Omental fat pad (tissue), 4 donors: Measurements from ENCODE around the gene NDUFS4. TPM values are rescaled to one million over a fixed set of nuclear protein-coding genes. Genes with fewer than 3 reads are reported as not detected.

Source experiments
- ATAC-seq: fragments of 150-250 bp; one replicate; pipeline ENCODE4 v1.9.1; 2016; ENCODE audit warnings: mild to moderate bottlenecking, moderate library complexity; ENCODE audit not compliant: low FRiP score
- DNase-seq: peaks from one replicate; pipeline ENCODE4 v3.0.0-alpha.2; 2019; ENCODE audit warnings: low spot score
- CTCF ChIP-seq, 3 donors: fragments of 450-650 bp; IDR thresholded peaks; one replicate each; pipeline ENCODE4 v1.5.1; 2016 to 2017; ENCODE audit warnings: antibody characterized with exemption in 3 of 3, mild to moderate bottlenecking in 3 of 3, moderate library complexity in 2 of 3
- total RNA-seq, 4 donors: library from RNA; depleted of rRNA; stranded (reverse); fragments of >200 nt; gene quantifications; one replicate each; pipeline ENCODE4 v1.1.0, GENCODE V29; 2016

The NDUFS4 gene
- total RNA-seq, 4 donors from 2014 or later, result 60.5 to 90.5 (median 84.3) TPM

- DNase-seq (no peak), ATAC-seq (no peak)
- TF ChIP-seq CTCF (IDR thresholded peaks at IDR 0.05), result no peak
Measured at GRCh38 chr5:53712327-53712726, 151.9 kb downstream of the NDUFS4 start.

- no peak for TF ChIP-seq CTCF (IDR thresholded peaks at IDR 0.05)
- DNase-seq (no peak), ATAC-seq (no peak)
Measured at GRCh38 chr5:53713978-53714666, 153.7 kb downstream of the NDUFS4 start.

GRCh38 chr5:53714667-53715010, 154.2 kb downstream of the NDUFS4 start:
- ATAC-seq, result no peak
- DNase-seq, result no peak
- TF ChIP-seq CTCF (IDR thresholded peaks at IDR 0.05), result no peak

- no peak for TF ChIP-seq CTCF (IDR thresholded peaks at IDR 0.05)
- ATAC-seq (no peak), DNase-seq (no peak)
Measured at GRCh38 chr5:53726121-53726520, 165.7 kb downstream of the NDUFS4 start.

GRCh38 chr5:53730943-53731342, 170.5 kb downstream of the NDUFS4 start:
- no peak for ATAC-seq
- TF ChIP-seq CTCF (IDR thresholded peaks at IDR 0.05), result no peak
- no peak for DNase-seq

Other genes starting within 250 kb of the NDUFS4 start
- gene FST, start 80.0 kb upstream of the NDUFS4 start, total RNA-seq, result 10 to 100 TPM in 2 of 4 donors, 1 to 10 TPM in 2; 2.1 to 15.7 (median 9.3) TPM